GM19238 (cell line): ENCODE results near the gene CDCP2.

ENCODE experiments used
- DNase-seq: peaks from one replicate; pipeline ENCODE4 v3.0.0; 2011; ENCODE audit warnings: low spot score; ENCODE audit not compliant: insufficient read length

CDCP2 gene

GRCh38 chr1:54137534-54138061 is 15.2 kb downstream of the CDCP2 start:
- no peak for DNase-seq

- DNase-seq, result no peak
Measured at GRCh38 chr1:54136963-54137533, 15.8 kb downstream of the CDCP2 start.

- no peak for DNase-seq
Measured at GRCh38 chr1:54136269-54136896, 16.4 kb downstream of the CDCP2 start.

- DNase-seq, result no peak
Measured at GRCh38 chr1:54135436-54136120, 17.2 kb downstream of the CDCP2 start.

- no peak for DNase-seq
Measured at GRCh38 chr1:54134295-54134694, 18.5 kb downstream of the CDCP2 start.

- DNase-seq, result no peak
Measured at GRCh38 chr1:54132495-54132894, 20.3 kb downstream of the CDCP2 start.

- no peak for DNase-seq
Measured at GRCh38 chr1:54131419-54131818, 21.4 kb downstream of the CDCP2 start.

GRCh38 chr1:54129858-54130257 is 22.9 kb downstream of the CDCP2 start:
- DNase-seq, result no peak

GRCh38 chr1:54127594-54128300 is 25.1 kb downstream of the CDCP2 start:
- DNase-seq, result no peak

- no peak for DNase-seq
Measured at GRCh38 chr1:54126271-54126815, 26.5 kb downstream of the CDCP2 start.

GRCh38 chr1:54125386-54126070 is 27.3 kb downstream of the CDCP2 start:
- DNase-seq, result no peak

GRCh38 chr1:54124906-54125305 is 27.9 kb downstream of the CDCP2 start:
- DNase-seq, result no peak

- DNase-seq, result no peak
Measured at GRCh38 chr1:54124472-54124871, 28.3 kb downstream of the CDCP2 start.

- DNase-seq, result no peak
Measured at GRCh38 chr1:54122992-54123391, 29.8 kb downstream of the CDCP2 start.

GRCh38 chr1:54122135-54122751 is 30.6 kb downstream of the CDCP2 start:
- DNase-seq, result no peak

GRCh38 chr1:54121482-54122134 is 31.2 kb downstream of the CDCP2 start:
- peak; percentile 66 for DNase-seq

GRCh38 chr1:54120698-54121481 is 31.9 kb downstream of the CDCP2 start:
- DNase-seq, result no peak

GRCh38 chr1:54120018-54120697 is 32.6 kb downstream of the CDCP2 start:
- no peak for DNase-seq

GRCh38 chr1:54118704-54119103 is 34.1 kb downstream of the CDCP2 start:
- no peak for DNase-seq
